Kidney epithelial cell (primary cell): ENCODE data around the gene PALLD. TPM values are rescaled to one million over a fixed set of nuclear protein-coding genes. Genes with fewer than 3 reads are reported as not detected.
"Not testable (repeated sequence)": the region's sequence is repeated elsewhere in the genome, so short reads cannot be mapped to it uniquely, and the experiment has no call there.

Source experiments
- DNase-seq: peaks from one replicate; pipeline ENCODE4 v3.0.0-alpha.2; 2010; ENCODE audit warnings: low read depth
- H3K27me3 ChIP-seq: 2 replicates; pipeline ENCODE4 v1.6.0; 2011; ENCODE audit warnings: low read length; ENCODE audit not compliant: control insufficient read depth, insufficient read depth
- H3K36me3 ChIP-seq: 2 replicates; pipeline ENCODE4 v1.5.1; 2011; ENCODE audit warnings: low read length; ENCODE audit not compliant: control insufficient read depth, insufficient read depth
- H3K4me3 ChIP-seq: 2 replicates; pipeline ENCODE4 v1.5.1; 2011; ENCODE audit warnings: low read depth, mild to moderate bottlenecking, control low read depth, low read length
- total RNA-seq: library from RNA; depleted of rRNA; stranded (reverse); fragments of >200 nt; gene quantifications from 2 replicates; pipeline ENCODE4 v1.2.3, GENCODE V29; 2015
- TF ChIP-seq, protein P1 (sequence below): IDR thresholded peaks from 2 replicates; pipeline ENCODE4 v1.5.1; 2011; ENCODE audit warnings: mild to moderate bottlenecking, moderate library complexity, low read length, control low read depth, inconsistent platforms; ENCODE audit not compliant: insufficient read depth, poor library complexity, severe bottlenecking

Gene PALLD
- total RNA-seq = 77.4 and 96.4 TPM in 2 replicates

DNA sequence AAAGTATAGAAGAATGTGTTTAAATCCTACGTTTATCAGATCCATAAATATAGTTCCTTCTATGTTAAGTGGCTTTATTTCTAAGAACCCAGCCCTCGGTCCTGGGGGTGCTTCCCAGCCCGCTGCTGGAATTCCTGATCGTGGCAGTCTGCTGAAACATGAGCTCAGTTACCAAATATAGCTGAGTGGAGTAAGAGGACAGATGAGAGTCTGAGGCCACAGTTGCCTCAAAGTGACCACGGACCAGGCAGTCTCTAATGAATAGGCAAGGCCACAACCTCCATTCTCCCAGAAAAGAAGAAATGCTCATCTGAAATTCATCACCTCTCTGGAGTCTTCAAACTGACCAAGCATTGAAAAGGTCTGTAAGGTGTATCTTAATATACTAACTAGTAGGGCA is at the start of gene PALLD:
PALLD (plus strand) TSS at position 219 of the 400 bp plus-strand sequence.
- TF ChIP-seq, protein P1, sequence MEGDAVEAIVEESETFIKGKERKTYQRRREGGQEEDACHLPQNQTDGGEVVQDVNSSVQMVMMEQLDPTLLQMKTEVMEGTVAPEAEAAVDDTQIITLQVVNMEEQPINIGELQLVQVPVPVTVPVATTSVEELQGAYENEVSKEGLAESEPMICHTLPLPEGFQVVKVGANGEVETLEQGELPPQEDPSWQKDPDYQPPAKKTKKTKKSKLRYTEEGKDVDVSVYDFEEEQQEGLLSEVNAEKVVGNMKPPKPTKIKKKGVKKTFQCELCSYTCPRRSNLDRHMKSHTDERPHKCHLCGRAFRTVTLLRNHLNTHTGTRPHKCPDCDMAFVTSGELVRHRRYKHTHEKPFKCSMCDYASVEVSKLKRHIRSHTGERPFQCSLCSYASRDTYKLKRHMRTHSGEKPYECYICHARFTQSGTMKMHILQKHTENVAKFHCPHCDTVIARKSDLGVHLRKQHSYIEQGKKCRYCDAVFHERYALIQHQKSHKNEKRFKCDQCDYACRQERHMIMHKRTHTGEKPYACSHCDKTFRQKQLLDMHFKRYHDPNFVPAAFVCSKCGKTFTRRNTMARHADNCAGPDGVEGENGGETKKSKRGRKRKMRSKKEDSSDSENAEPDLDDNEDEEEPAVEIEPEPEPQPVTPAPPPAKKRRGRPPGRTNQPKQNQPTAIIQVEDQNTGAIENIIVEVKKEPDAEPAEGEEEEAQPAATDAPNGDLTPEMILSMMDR = no peak
- no peak for DNase-seq
- no peak within 1 kb of the TSS for H3K4me3 ChIP-seq
- no peaks in the 10 kb centered on the region for H3K36me3 ChIP-seq
- H3K27me3 ChIP-seq = no peaks in the 10 kb centered on the region

DNA sequence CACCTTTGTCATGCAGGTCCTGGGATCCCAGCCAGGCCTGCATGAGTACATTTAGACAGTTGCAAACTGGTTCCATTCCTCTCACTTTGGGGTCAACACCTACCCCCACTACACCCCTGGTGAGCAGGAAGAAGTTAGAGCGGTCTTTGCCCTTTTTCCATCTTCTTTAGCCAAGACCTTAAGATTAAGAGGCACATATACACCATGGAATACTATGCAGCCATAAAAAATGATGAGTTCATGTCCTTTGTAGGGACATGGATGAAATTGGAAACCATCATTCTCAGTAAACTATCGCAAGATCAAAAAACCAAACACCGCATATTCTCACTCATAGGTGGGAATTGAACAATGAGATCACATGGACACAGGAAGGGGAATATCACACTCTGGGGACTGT is 47.8 kb upstream of the PALLD start:
- not testable (repeated sequence) for DNase-seq, H3K27me3 ChIP-seq, H3K36me3 ChIP-seq, H3K4me3 ChIP-seq

DNA sequence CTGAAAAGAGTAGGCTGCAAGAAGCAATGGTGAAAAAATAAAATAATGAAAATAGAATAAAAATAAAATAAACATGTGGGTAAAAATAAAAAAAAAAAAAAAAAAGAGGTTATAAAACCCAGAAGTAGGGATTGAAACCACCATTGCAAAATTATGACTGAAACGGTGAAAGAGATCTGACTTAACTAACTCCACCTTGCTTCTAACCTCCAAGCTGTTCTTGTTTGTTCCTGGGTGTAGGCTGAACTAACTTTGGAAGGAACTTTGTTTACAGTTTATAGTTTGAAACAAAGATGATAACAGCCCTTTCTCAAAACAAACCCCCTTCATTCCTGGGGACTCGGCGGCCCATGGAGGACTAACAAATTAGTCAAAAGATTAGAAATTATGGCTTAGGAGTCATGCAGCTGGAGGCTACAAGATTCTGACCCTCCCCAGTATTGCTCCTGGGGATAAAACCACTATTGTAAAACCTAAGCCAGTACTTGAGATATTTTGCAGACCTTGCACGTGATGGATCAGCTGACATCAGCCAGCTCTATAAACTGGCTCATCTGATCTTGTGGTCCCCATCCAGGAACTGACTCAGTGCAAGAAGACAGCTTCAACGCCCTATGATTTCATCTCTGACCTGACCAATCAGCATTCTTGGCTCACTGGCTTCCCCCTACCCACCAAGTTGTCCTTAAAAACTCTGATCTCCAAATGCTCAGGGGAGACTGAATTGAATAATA is 47.0 kb upstream of the PALLD start:
- TF ChIP-seq, protein P1 = no peak
- peak; percentile 23 for DNase-seq
- no peaks in the 10 kb centered on the region for H3K36me3 ChIP-seq
- H3K4me3 ChIP-seq = no peak overlapping the region
- no peaks in the 10 kb centered on the region for H3K27me3 ChIP-seq

DNA sequence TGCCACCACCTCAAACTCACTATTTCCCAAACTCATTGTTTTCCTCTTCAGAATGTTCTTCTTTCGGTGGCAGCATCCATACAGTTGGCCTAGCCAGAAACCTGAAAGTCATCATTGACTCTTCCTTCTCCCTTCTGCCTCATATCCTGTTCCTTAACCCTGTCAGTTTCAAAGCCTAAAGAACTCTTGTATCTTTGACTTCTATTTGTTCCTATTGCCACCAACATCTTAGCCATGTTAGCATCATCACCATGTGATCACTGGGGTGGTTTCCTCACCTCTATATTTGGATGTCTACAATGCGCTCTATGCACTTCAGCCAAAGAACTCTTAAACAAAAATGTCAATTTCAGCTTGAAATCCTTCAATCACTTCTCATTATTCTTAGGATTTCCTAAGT is 45.5 kb upstream of the PALLD start:
- TF ChIP-seq, protein P1 = no peak
- no peak overlapping the region for H3K4me3 ChIP-seq
- H3K27me3 ChIP-seq = no peaks in the 10 kb centered on the region
- DNase-seq = no peak
- H3K36me3 ChIP-seq = no peaks in the 10 kb centered on the region

DNA sequence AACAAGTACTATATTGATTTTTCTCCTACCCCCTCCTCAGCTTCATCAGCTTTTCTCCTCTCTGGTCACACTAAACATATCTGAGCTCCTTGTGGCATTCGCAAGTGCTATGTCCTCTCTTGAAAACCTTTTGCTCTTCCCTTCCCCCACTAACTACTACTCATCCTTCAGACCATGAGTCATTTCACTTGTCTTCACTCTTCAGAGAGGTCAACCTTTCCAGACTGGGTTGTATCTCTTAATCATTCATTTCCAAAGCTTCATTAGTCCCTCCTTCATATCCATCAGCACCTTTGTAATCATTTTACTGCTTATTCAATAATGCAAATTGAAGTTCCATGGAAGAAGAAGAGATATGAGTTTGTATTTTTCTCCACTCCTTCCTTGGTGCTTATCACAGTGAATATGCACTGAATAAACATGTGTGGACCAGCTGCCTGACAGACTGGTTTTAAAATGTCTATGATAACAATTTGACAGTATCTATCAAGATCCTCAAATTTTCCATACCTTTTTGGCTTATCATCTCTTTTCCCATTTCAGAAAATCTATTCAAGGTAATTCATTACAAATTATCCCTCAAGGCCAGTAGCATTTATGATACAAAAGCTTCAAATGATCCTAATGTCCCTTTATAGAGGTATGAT is 45.0 kb upstream of the PALLD start:
- Histone ChIP-seq H3K36me3 (no peaks in the 10 kb centered on the region), H3K27me3 (no peaks in the 10 kb centered on the region), H3K4me3 (no peak overlapping the region)
- TF ChIP-seq, protein P1 = no peak
- peak; percentile 72 for DNase-seq

DNA sequence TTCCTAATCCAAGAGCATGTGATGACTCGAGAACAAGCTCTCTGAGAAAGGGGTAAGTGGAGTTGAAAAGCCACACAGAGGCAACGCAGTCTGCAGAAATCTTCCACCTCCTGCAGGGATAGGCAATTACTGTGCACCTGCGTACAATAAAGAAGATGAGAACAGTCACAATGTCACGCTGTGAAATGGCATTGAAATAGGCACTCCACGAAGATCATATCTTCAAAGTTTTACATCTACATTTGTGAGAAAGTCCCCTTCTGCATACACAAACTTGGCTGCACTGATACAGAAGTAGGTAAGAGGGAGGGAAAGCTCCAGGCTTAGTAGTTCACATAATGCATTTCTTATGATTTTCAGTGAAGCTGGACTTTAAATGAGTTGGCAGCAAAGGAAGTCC is 43.7 kb upstream of the PALLD start:
- Histone ChIP-seq H3K27me3 (no peaks in the 10 kb centered on the region), H3K36me3 (no peaks in the 10 kb centered on the region), H3K4me3 (no peak overlapping the region)
- DNase-seq = no peak
- TF ChIP-seq, protein P1 = no peak

DNA sequence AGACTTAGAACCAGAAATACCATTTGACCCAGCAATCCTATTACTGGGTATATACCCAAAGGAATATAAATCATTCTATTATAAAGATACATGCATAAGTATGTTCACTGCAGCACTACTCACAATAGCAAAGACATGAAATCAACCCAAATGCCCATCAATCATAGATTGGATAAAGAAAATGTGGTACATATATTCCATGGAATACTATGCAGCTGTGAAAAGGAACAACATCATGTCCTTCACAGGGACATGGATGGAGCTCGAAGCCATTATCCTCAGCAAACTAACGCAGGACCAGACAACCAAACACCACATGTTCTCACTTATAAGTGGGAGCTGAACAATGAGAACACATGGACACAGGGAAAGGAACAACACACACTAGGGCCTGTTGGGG is 38.6 kb upstream of the PALLD start:
- not testable (repeated sequence) for DNase-seq, H3K27me3 ChIP-seq, H3K4me3 ChIP-seq, H3K36me3 ChIP-seq
